T-helper 22 cell (primary cell): Measurements from ENCODE around the gene CTSW.
"Not testable (repeated sequence)": the region's sequence is repeated elsewhere in the genome, so short reads cannot be mapped to it uniquely, and the experiment has no call there.

ENCODE experiments used
- DNase-seq: peaks from one replicate; pipeline ENCODE4 v3.0.0-alpha.2; 2020; ENCODE audit warnings: low read depth

The CTSW gene

GRCh38 chr11:65879617-65880016, at the start of gene CTSW:
Gene CTSW (plus strand): TSS chr11:65879837. CDS start chr11:65879855, 18 bp downstream.
- no peak for DNase-seq

GRCh38 chr11:65832231-65832630, 47.4 kb upstream of the CTSW start:
- not testable (repeated sequence) for DNase-seq

- DNase-seq = peak; percentile 86
Observed at GRCh38 chr11:65833297-65834030, 46.2 kb upstream of the CTSW start, which contains the start of gene SNX32. Gene SNX32 (plus strand): TSS chr11:65833963. CDS start chr11:65834066, 103 bp downstream.

- DNase-seq = no peak
Observed at GRCh38 chr11:65834202-65834601, 45.4 kb upstream of the CTSW start.

GRCh38 chr11:65842144-65842543, 37.5 kb upstream of the CTSW start:
- DNase-seq = no peak

- DNase-seq = no peak
Observed at GRCh38 chr11:65843811-65844210, 35.8 kb upstream of the CTSW start.

GRCh38 chr11:65844231-65844872, 35.3 kb upstream of the CTSW start:
- no peak for DNase-seq

- no peak for DNase-seq
Observed at GRCh38 chr11:65847746-65848145, 31.9 kb upstream of the CTSW start.

GRCh38 chr11:65848693-65849092, 30.9 kb upstream of the CTSW start:
- DNase-seq = not testable (repeated sequence)

- DNase-seq = no peak
Observed at GRCh38 chr11:65849366-65849765, 30.3 kb upstream of the CTSW start.

GRCh38 chr11:65849771-65850216, 29.8 kb upstream of the CTSW start:
- no peak for DNase-seq

- DNase-seq = no peak
Observed at GRCh38 chr11:65850217-65851082, 29.2 kb upstream of the CTSW start.

GRCh38 chr11:65851083-65851579, 28.5 kb upstream of the CTSW start:
- DNase-seq = no peak

- DNase-seq = no peak
Observed at GRCh38 chr11:65851811-65852507, 27.7 kb upstream of the CTSW start.

GRCh38 chr11:65852508-65853245, 27.0 kb upstream of the CTSW start:
- DNase-seq = no peak

- no peak for DNase-seq
Observed at GRCh38 chr11:65853246-65853979, 26.2 kb upstream of the CTSW start.

- DNase-seq = no peak
Observed at GRCh38 chr11:65854161-65854592, 25.5 kb upstream of the CTSW start.

- DNase-seq = no peak
Observed at GRCh38 chr11:65854852-65855837, 24.5 kb upstream of the CTSW start.

- no peak for DNase-seq
Observed at GRCh38 chr11:65855927-65856363, 23.7 kb upstream of the CTSW start.
